ENCODE measurements around the gene TNP2. TPM values are rescaled to one million over a fixed set of nuclear protein-coding genes. Genes with fewer than 3 reads are reported as not detected.

The TNP2 gene
- total and polyA plus RNA-seq, 9 of the 15 experiments (the other 6 are each of a cell fraction or from before 2014, with no cell fraction given) = not detected

DNA sequence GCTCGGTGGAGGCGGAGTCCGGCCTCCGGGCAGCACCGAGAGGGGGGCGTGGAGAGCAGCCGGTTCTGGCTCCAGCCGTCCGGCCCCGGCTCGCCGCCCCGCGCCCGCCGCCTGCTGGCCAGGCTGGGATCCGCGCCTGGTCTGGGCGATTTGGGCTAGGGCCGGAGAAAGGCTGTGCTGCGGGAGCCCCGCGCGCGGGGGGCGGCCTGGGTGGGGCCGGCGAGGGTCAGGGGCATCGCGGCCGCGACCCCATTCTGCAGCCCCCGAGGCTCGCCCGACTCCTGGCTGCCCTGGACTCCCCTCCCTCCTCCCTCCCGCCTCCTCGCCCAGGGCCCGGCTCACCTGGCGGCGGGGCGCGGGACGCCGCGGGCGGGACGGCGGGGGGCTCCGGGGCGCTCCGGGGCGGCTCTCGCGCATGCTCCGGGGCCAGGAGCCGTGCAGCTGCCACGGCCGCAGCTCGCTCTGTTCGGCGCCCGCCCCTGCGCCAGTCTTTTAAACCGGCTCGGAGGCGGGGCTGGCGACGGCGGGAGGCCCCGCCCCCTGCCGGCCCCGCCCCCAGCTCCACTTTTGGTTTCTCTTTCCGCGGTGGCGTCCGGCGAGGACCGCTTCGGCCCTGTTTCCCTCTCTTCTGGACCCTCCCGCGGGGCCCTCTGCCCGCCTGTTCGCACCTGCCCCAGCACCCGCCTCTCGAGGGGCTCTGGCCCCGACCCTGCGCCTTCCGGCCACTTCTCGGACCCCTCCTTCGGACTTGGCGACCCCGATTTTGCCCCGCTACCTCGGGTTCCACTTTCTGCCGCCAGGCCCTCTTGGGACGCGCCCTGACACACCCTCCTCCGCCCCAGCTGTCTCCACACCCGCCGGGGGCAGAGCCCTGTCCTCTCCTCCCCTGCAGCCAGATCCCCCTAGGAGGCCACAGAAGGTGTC lies 13.1 kb downstream of the TNP2 start, which contains the start of gene SOCS1 (continued):
- TF ChIP-seq YBX1 (IDR thresholded peaks at IDR 0.05) (no peak), ZSCAN29 (IDR thresholded peaks at IDR 0.05) (no peak), SAFB (IDR thresholded peaks at IDR 0.05; ENCODE audit: borderline replicate concordance, low read depth, low read length) (0 out of 2 replicates have a peak, but pooled peaks have one; percentile 52), PCBP2 (IDR thresholded peaks at IDR 0.05; ENCODE audit: low read depth, low read length, poor library complexity, severe bottlenecking) (no peak), HCFC1 (IDR thresholded peaks at IDR 0.05; ENCODE audit: low read depth, low read length) (no peak), PHTF2 (CRISPR knock-in tag; IDR thresholded peaks at IDR 0.05) (no peak), TAF7 (tag; IDR thresholded peaks at IDR 0.05) (peak; percentile 71), ZNF133 (CRISPR knock-in tag; IDR thresholded peaks at IDR 0.05) (no peak), PRPF4 (IDR thresholded peaks at IDR 0.05; ENCODE audit: insufficient read depth, low read depth, low read length, poor library complexity, severe bottlenecking) (no peak), TCF3 (CRISPR knock-in tag; IDR thresholded peaks at IDR 0.05) (peak; percentile 30; the same call in 1 of the 2 replicates), KDM2B (CRISPR knock-in tag; IDR thresholded peaks at IDR 0.05) (0 out of 2 replicates have a peak, but pooled peaks have one; percentile 35)
- TF ChIP-seq, protein P1, sequence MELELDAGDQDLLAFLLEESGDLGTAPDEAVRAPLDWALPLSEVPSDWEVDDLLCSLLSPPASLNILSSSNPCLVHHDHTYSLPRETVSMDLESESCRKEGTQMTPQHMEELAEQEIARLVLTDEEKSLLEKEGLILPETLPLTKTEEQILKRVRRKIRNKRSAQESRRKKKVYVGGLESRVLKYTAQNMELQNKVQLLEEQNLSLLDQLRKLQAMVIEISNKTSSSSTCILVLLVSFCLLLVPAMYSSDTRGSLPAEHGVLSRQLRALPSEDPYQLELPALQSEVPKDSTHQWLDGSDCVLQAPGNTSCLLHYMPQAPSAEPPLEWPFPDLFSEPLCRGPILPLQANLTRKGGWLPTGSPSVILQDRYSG (tag; conservative IDR thresholded peaks at IDR 0.05; ENCODE audit: low read depth) = no peak
- TF ChIP-seq, protein P2, sequence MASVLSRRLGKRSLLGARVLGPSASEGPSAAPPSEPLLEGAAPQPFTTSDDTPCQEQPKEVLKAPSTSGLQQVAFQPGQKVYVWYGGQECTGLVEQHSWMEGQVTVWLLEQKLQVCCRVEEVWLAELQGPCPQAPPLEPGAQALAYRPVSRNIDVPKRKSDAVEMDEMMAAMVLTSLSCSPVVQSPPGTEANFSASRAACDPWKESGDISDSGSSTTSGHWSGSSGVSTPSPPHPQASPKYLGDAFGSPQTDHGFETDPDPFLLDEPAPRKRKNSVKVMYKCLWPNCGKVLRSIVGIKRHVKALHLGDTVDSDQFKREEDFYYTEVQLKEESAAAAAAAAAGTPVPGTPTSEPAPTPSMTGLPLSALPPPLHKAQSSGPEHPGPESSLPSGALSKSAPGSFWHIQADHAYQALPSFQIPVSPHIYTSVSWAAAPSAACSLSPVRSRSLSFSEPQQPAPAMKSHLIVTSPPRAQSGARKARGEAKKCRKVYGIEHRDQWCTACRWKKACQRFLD (CRISPR knock-in tag; IDR thresholded peaks at IDR 0.05) = peak; percentile 75; the same call in 1 of the 2 replicates
- TF ChIP-seq, protein P3, sequence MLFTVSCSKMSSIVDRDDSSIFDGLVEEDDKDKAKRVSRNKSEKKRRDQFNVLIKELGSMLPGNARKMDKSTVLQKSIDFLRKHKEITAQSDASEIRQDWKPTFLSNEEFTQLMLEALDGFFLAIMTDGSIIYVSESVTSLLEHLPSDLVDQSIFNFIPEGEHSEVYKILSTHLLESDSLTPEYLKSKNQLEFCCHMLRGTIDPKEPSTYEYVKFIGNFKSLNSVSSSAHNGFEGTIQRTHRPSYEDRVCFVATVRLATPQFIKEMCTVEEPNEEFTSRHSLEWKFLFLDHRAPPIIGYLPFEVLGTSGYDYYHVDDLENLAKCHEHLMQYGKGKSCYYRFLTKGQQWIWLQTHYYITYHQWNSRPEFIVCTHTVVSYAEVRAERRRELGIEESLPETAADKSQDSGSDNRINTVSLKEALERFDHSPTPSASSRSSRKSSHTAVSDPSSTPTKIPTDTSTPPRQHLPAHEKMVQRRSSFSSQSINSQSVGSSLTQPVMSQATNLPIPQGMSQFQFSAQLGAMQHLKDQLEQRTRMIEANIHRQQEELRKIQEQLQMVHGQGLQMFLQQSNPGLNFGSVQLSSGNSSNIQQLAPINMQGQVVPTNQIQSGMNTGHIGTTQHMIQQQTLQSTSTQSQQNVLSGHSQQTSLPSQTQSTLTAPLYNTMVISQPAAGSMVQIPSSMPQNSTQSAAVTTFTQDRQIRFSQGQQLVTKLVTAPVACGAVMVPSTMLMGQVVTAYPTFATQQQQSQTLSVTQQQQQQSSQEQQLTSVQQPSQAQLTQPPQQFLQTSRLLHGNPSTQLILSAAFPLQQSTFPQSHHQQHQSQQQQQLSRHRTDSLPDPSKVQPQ (CRISPR knock-in tag; IDR thresholded peaks at IDR 0.05; ENCODE audit: borderline replicate concordance) = no peak
- TF ChIP-seq, protein P4, sequence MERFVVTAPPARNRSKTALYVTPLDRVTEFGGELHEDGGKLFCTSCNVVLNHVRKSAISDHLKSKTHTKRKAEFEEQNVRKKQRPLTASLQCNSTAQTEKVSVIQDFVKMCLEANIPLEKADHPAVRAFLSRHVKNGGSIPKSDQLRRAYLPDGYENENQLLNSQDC (CRISPR knock-in tag; IDR thresholded peaks at IDR 0.05) = no peak
- TF ChIP-seq, protein P5, sequence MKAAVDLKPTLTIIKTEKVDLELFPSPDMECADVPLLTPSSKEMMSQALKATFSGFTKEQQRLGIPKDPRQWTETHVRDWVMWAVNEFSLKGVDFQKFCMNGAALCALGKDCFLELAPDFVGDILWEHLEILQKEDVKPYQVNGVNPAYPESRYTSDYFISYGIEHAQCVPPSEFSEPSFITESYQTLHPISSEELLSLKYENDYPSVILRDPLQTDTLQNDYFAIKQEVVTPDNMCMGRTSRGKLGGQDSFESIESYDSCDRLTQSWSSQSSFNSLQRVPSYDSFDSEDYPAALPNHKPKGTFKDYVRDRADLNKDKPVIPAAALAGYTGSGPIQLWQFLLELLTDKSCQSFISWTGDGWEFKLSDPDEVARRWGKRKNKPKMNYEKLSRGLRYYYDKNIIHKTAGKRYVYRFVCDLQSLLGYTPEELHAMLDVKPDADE (conservative IDR thresholded peaks at IDR 0.05; ENCODE audit: control insufficient read depth, low read depth, low read length) = no peak; the same call in 1 of the 2 replicates
- TF ChIP-seq, protein P6, sequence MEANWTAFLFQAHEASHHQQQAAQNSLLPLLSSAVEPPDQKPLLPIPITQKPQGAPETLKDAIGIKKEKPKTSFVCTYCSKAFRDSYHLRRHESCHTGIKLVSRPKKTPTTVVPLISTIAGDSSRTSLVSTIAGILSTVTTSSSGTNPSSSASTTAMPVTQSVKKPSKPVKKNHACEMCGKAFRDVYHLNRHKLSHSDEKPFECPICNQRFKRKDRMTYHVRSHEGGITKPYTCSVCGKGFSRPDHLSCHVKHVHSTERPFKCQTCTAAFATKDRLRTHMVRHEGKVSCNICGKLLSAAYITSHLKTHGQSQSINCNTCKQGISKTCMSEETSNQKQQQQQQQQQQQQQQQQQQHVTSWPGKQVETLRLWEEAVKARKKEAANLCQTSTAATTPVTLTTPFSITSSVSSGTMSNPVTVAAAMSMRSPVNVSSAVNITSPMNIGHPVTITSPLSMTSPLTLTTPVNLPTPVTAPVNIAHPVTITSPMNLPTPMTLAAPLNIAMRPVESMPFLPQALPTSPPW (CRISPR knock-in tag; IDR thresholded peaks at IDR 0.05) = peak; percentile 90
- TF ChIP-seq, protein P7, sequence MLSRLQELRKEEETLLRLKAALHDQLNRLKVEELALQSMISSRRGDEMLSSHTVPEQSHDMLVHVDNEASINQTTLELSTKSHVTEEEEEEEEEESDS (CRISPR knock-in tag; IDR thresholded peaks at IDR 0.05) = no peak

Data from K562 (cell line).